NCI-H1694 treated with DMSO at 0.1 percent for 48 hours (cell line): ENCODE data around the gene MOB2.

Experiments
- DNase-seq: peaks from one replicate; lab custom pipeline; 2025; lab: John Stamatoyannopoulos, UW

MOB2 gene

DNA sequence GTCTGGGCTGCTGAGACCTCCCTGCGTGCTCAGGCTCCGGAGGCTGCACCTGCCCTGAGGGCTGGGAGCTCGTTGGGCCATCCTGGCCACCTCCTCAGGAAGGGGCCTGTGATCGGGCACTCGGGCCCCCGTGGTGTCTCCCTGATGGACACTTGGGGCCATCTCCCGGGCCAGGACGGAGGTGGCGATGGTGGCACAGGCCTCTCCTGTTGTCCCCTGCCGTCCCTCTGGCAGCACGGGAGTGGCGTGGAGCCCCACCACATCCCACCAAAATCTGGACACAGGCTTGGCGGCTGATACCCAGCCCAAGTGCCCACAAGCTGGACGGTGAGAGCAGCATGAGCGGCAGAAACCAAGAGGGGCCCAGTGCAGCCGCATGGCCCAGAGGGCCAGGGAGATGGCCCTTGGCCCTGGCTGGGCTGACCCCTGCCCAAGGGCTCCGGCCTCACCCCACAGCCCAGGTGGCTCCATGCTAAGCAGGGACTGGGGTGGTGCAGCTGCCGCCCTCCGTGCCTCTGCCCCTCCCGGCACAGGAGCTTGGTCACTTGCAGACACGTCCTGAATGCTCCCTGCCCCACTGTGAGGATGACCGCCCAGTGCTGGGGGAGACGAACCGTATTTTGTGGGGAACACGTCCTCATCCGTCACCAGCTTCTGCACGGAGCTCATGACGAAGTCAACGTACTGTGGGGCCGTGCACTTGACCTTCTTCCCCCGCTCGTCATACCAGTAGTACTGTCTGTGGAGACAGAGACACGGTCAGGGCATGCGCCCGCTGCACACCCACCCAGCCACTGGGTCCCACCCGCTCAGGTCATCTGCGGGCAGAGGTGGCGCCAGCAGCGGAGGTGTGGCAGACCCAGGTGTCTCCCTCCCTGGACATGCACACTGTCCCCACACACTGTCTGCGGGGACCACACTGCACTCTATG lies 15.6 kb downstream of the MOB2 start:
- no peak for DNase-seq

DNA sequence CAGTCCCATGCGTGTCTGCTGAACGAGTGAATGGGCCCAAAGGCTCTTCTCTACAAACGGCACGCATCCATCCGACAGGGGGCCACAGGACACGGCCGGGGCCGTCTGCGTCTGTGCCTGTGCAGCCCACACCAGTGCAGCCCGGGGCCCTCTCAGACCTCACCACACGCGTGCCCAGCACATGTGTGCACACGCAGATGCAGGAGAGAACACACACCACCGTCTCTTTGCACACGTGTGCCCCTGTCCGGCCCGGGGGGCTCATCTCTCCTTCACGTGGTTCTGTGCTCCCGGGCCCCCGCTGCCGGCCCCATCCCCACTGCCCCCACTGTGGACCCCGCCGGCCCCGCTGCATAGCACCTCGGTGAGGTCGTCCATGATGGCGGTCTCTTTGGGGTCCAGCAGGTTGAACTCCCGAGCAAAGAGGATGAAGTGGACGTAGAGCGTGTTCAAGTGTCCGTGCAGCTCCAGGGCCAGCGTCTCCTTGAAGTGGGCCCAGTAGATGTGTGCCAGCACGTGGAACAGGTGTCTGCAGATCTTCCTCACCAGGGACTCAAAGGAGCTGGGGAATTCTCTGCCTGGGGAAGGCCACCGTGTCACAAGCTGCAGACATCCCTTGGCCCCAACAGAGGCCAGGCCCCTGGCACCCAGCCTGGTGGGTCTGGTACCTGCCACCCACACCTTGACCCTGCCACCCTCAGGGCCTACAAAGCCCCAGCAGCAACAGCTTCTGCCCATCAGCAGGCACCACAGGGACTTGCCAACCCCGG lies 16.5 kb downstream of the MOB2 start:
- DNase-seq, result no peak

DNA sequence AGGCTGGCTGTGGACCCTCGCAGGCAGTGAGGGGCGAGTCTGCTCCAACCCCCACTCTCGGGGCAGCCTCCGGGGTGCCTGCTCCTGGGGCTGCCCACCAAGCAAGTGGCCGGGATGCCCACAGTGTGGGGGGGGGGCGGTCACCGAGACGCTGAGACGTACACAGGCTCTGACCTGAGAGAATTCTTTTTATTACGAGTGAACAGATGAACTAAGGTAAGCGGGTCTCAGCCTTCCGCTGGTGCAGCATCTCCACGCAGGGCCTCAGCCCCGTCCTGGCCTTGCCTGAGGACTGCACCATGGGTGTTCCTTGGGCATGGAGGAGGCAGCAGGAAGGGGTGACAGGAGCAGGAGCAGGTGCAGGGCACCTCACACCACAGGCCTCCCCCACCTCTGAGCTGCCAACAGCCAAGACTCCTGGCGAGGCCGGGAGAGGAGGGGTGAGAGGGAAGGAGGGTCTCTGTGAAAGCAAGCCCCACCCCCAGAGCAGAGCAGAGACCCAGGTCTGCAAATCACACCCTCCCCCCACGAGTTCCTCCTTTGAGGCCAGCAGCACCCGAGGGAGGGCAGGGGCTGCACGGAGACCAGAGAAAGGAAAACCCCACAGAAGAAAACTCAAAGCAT lies 17.2 kb downstream of the MOB2 start:
- no peak for DNase-seq

DNA sequence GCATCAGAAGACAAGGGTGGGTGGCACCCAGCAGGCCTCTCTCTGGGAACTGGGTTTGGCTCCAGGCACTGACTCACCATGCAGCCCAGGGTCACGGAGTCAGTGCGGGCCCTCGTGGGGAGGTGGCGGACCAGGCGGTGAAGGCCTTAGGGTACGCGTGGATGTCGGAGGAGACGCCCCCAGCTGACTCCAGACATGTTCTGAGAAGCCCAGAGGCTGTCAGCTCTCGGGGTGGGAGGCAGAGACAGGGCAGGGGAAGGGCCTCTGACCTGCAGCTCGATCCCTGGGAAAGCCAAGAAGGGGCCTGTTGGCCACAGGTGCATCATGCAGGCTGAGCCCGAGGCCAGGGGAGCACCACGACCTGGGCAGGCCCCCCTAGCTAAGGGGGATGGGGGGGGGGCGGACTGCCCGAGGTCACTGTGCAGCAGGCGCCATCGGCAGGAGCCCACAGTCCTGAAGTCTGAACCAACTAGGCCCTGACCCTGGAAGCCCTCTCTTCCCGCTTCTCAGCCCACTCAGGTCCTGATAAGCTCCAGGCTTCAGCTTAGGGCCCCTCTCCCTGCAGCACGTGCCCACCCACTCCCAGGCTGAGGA lies 18.0 kb downstream of the MOB2 start:
- DNase-seq, result no peak

DNA sequence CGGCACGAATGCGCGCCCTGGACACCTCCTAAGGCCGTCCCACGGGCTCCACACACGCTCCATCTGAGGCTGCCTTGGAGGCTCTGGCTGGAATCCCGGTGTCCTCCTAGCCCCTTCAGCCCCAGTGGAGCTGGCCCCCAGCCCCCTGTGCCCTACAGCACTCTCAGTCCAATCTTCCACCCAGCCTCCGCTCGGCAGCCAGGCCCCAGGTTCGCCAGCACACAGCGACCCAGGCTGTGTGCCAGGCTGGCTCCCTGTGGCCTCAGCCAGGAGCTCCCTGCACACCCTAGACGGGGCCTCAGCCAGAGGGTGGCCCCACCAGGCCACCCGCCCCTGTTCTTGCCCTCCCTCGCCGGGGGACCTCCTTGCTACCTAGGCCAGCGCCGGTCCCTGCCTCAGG lies 18.6 kb downstream of the MOB2 start:
- DNase-seq, result no peak

DNA sequence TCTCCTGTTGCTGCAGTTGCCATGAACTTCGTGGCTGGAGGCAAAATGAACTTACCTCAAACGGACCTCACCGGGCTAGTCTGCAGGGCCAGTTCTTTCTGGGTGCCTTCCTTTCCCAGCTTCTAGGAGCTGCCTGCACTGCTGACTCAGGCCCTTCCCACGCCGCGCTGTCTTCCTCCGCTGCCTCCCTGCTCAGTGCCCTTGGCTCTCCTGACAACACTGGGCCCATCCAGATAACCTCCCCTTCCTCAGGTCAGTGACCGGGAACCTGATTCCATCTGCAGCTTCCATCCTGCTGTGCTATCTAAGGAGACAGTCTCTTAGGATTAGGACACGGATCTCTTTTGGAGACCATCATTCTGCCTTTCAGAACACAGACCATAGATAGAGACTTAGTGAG lies 19.3 kb downstream of the MOB2 start:
- no peak for DNase-seq

DNA sequence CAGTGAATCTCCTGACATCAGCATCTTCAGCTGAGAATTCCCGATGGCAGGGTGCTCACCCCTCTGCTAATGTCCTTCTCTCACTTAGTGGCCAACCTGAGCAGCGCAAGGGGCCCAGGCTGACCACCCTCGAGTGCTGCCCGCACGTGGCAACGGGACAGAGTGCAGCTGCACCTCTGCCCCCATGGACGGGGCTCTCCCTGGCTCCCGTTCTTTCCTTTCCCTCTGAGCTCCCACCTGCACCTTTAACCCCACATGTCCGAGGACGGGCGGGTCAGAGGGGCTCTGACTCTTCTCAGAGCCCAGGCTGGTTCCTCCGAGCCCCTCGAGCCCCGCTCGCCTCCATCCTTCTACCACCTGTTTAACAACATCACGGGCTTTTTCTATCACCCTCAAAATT lies 19.8 kb downstream of the MOB2 start:
- DNase-seq, result no peak

DNA sequence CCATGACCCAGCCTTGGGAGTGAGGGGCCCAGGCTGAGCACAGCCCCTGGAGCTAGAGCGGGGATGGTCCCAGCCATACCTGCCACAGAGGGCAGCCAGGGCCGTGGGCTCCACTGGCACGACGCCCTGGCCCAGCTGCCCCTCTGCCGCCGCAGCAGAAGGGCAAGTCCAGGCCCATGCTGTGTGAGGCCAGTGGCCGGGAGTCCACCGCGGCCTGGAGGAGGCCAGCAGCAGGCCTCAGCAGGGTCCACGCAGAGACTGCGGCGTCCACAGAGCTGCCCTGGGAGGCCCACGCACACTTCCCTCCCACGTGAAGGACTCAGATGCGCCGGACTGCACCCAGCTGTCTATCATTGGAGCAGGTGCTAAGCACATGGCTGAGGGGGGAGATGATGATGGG lies 23.5 kb downstream of the MOB2 start:
- DNase-seq, result no peak

DNA sequence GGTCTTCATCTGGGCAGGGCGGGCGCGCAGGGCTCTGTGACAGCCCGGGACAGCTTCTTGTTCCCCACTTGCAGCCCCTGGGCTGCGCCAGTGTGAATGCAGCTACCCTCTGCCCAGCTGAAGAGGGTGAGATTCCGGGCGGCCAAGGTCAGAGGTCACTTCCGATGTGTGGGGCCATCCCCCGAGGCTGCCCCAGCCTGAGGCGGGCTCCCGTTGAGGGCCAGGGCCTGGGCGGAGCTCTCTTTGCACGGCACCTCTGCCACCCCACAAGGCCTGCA lies 23.9 kb downstream of the MOB2 start:
- no peak for DNase-seq

DNA sequence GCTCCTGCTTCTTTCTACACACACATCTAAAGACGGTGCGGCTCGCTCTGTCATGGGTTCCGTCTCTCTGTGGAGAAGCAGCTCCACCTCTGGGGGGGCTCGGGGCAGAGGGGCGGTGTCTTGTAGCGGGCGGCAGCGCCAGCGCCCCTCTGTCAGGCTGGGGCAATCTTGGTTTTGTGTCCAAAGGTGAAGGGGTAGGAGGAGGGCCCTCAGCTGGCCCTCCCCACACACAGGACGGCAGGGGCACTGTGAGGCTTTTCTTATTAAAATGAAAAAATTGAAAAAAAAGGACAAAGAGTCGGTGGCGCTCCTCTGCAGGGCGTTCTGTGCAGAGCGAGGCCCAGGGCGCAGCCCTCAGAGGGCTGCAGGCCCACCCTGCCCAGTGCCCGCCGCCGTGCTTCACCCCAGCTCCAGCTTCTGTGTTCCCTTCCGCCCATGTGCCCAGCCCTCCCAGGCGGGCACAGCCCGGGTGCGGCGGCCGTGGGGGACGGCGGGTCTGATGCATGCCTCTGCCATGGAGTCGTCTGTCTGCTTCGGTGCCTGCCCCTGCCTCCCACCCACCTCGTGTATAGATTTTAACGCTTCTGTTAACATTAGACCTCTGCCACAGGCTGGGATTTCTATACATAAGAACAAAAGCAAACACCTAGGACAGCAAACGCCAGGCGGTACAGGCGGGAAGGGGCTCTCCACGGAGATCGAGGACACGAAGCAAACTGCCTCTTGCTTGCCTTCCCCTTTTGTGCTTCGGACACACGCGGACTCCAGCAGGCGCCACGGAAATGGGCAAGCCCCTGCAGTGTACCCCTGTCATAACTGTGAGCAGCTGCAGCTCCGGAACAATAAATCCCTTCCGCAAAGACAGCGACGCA lies 24.5 kb downstream of the MOB2 start:
- no peak for DNase-seq

DNA sequence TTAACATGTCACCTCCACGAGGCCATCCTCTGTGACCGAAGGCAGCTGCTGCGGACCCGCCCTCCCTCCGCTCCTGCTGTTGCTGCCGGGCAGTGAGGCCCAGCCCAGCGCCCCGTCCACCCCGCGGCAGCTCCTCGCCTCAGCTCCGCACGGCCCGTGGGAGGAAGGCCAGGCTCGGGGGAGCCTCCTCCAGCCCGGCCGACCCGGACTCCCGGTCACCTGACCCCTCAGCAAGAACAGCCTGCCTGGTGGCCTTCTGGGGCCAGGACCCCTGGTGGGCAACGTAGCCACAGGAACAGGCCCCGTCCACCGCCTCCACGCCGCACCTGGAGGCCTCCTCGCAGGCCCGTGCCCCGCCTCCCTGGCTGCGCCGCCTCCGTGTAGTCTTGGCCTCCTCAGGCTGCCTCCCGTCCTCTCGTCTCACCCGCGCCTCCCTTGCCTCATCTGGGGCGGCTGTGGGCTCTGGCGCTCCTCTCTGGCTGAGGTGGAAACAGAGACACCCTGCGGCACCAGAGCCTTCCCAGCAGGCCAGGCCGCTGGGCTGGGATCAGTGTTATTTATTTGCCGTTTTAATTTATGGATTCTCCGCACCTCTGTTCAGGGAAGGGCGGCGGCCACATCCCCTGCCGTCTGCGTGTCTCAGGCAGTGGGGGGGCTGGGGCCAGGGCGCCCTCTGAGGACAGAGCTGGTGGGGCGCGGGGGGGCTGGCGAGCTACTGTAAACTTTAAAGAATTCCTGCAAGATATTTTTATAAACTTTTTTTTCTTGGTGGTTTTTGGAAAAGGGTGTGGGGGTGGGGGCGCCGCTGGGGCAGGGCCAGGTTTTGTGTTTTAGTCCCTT lies 25.4 kb downstream of the MOB2 start:
- DNase-seq, result no peak

DNA sequence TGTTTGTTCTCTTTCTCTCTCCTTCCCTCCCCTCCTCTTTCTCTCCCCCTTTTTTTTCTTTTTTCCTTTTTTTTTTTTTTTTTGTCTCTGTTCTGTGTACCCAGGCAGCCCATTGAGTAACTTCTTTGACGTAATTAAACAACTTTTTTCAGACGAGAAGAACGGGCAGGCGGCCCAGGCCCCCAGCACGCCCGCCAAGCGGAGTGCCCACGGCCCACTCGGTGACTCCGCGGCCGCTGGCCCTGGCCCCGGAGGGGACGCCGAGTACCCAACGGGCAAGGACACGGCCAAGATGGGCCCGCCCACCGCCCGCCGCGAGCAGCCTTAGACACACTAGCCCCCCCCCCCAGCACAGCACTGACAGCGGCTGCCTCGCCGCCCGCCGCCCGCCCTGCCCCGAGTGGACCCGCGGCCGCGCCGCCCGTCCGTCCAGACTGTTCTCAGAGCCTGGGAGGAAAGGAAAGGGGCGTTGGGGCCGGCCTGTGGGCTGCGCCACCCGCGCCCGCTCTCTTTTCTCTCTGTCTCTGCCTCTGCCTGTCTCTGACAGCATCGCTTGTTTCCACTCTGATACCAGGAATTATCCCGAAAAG lies 26.1 kb downstream of the MOB2 start:
- DNase-seq, result no peak

DNA sequence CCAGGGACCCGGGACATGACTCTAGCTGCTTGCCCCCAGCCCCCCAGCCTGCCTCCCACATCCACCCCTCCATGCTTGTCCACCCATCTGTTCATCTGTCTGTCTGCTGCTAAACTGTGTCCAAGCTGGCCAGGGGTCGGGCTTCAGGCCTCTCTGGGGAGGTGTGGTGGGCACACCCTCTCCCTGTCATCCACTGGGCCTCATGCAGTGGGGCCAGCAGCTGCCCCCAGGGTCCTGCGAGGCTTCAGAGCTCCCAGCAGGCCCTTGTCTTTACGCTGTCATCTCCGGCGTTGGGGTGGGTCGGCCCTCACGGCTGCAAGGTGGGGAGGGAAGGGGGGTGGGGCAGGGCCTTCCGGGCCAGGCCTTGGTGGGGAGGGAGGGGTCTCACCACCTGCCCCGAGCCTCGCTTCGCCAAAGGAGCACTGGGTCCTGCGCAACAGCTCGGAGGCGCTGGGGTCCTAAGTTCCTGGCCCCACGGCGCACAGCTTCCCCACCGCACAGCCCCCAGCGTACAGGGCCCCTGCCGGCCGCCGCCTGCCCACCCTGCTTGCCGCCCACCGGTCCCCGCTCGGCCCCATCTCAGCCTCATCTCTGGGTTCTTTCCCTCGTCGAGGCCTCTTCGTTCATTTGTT lies 26.7 kb downstream of the MOB2 start:
- DNase-seq, result no peak

DNA sequence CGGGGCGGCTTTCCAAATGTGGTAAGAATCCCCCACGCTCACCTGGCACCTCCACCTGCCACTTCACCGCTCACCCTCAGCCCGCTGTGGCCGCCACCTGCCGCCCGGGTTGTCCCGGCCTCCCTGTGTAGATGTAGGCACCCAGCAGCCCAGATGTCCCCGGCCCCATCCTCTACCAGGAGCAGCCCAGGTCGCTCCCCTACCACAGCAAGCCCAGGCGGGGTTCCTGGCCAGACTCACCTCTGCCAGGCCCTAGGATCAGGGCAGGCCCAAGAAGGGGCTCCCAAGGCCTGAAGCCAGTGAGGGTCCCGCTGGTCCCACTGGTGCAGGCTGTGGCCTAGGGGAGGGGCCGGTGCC lies 27.4 kb downstream of the MOB2 start:
- DNase-seq, result no peak

DNA sequence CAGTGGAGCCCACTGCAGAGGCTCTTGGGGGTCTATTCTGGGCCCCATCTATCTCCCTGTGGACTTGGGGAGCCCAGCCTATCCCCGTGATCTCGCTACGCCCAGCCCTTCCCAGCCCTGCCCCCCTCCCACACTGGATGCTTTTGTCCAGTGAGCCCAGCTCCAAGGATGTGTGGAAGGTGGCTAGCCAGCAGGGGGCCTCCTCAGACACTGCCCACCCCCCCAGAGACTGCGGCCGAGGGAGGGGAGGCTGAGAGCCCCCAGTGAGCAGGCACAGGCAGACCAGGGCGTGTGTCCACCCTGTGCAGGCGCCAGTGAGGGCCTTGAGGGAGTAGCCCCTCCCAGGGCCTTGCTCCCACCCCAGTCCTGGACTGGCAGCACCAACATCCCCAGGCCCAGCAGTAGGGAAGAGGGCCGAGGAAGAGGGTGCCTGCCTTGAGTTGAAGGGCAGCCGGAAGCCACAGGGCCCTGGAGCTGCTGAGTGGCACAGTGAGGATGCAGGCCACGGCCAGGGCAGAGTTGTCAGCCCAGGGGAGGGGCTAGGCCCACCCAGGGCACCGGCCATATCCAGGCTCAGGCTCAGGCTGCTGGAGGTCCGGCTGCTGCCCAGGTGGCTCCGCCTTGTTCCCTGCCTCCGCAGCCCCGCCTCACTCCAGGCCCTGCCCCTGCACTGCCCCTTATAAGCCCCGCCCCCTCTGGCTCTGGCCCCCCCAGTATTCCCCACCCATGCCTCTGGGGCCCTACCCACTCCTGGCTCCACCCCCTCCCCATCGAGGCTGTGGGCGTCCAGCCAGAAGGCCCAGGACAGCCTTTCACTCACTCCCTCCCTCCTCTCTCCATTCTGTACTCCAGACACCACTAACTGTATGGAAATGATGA lies 28.0 kb downstream of the MOB2 start:
- no peak for DNase-seq

DNA sequence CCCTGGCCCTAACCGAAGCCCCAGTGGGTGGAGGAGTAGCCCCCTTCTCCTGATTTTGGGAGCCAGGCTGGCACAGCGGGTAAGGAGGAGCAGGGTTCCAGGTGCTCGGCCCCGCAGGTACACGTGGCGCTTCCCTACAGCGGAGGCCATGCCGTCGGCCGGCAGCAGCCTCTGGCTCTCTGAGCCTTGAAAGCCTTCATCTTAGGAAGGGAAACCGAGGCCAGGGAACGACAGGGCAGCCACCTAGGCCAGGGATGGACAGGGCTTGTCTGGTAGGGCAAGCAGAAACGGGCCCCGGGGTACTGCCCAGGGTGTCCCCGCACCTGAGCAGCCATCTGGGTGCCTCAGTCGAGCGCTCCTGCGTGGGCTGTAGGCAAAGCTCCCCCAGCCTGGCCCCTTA lies 28.7 kb downstream of the MOB2 start:
- DNase-seq, result no peak

DNA sequence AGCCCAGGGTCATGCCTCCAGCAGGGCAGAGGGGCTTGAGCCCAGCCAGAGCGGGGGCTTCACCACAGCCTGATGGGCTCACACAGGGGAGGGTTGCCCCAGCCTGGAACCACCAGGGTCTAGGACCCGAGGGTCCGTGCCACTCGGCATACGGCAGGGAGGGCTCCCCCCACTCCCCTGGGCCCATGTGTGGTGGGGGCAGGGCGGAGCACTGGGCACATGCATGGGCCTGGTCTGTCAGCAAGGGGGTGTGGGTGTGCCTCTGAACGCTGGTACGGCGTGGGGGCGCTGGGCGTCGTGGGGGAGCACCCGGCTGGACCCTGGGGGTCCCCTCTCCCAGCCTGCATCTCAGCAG lies 29.3 kb downstream of the MOB2 start:
- DNase-seq, result no peak

DNA sequence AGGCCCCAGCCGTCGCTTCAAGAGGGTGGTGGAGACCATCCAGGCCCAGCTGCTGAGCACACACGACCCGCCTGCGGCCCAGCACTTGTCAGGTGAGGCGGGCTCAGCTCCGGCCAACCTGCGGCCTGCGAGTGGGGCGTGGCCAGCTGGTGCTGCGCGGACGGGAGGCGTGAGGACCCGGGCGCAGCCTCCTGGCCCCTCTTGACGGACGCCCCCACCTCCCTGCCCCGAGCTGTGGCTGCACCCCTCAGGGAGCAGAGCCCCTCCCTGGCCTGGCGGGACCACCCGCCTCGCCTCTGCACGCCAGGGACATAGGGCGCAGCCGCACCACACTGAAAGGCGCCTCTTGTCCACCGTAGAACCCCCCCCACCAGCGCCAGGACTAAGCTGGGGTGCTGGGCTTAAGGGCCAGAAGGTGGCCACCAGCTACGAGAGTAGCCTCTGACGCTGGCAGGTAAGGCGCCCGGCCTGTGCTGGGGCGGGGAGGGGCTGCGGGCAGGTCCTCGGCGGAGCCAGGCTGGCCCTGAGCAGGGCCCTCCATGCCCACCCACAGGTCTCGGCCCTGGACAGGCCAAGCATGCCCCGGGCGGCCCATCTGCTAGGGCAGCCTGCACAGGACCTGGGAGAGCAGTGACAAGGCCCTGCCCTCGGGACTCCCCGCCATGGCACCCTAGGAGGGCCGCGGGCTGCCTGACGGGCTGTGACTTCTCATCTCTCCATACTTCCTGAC lies 29.8 kb downstream of the MOB2 start:
- no peak for DNase-seq
